Neural cell (in vitro differentiated cells): Measurements from ENCODE around the gene PPIB. TPM values are rescaled to one million over a fixed set of nuclear protein-coding genes. Genes with fewer than 3 reads are reported as not detected.

Experiments
- H2AFZ ChIP-seq: fragments of 200-600, 300-800 bp; sonication (generic), shearing (Covaris generic); 2 replicates; pipeline ENCODE4 v1.6.0; 2014; ENCODE audit warnings: low read depth, mild to moderate bottlenecking, antibody characterized with exemption, low read length, moderate library complexity
- H3F3A ChIP-seq: fragments of 200-600 bp; shearing (Covaris generic); 2 replicates; pipeline ENCODE4 v1.6.1; 2016; ENCODE audit warnings: mild to moderate bottlenecking, moderate library complexity, mixed read lengths, antibody characterized with exemption, low read length; ENCODE audit not compliant: insufficient read depth, poor library complexity, severe bottlenecking
- H3K27ac ChIP-seq: fragments of 200-600, 300-800 bp; sonication (generic), shearing (Covaris generic); 2 replicates; pipeline ENCODE4 v1.5.1; 2014; ENCODE audit warnings: mild to moderate bottlenecking, low read length, moderate library complexity
- H3K27me3 ChIP-seq: fragments of 300-800, 200-600 bp; sonication (generic), shearing (Covaris generic); 2 replicates; pipeline ENCODE4 v1.6.0; 2014; ENCODE audit warnings: mild to moderate bottlenecking, low read depth, low read length, moderate library complexity; ENCODE audit not compliant: insufficient read depth
- H3K36me3 ChIP-seq: fragments of 300-800, 200-600 bp; sonication (generic), shearing (Covaris generic); 2 replicates; pipeline ENCODE4 v1.5.1; 2014; ENCODE audit warnings: mild to moderate bottlenecking, antibody characterized with exemption, low read length, moderate library complexity; ENCODE audit not compliant: insufficient read depth
- H3K4me2 ChIP-seq: fragments of 300-800, 200-600 bp; sonication (generic), shearing (Covaris generic); 2 replicates; pipeline ENCODE4 v1.6.0; 2014; ENCODE audit warnings: mild to moderate bottlenecking, low read length
- H3K4me3 ChIP-seq: fragments of 300-800, 200-600 bp; sonication (generic), shearing (Covaris generic); 2 replicates; pipeline ENCODE4 v1.5.1; 2014; ENCODE audit warnings: mild to moderate bottlenecking, low read length, moderate library complexity
- H3K79me2 ChIP-seq: fragments of 200-600 bp; shearing (Covaris generic); replicated peaks from 2 replicates; pipeline ENCODE4 v1.6.0; 2014; ENCODE audit warnings: mild to moderate bottlenecking, low read length, moderate library complexity; ENCODE audit not compliant: insufficient read depth
- H3K9ac ChIP-seq: fragments of 300-800, 200-600 bp; sonication (generic), shearing (Covaris generic); 2 replicates; pipeline ENCODE4 v1.6.1; 2016; ENCODE audit warnings: mild to moderate bottlenecking, low read length, mixed read lengths
- H3K9me2 ChIP-seq: fragments of 200-600 bp; shearing (Covaris generic); 2 replicates; pipeline ENCODE4 v1.6.1; 2016; ENCODE audit warnings: mild to moderate bottlenecking, low read length, mixed read lengths; ENCODE audit not compliant: insufficient read depth
- H3K9me3 ChIP-seq: fragments of 200-600, 300-800 bp; sonication (generic), shearing (Covaris generic); 2 replicates; pipeline ENCODE4 v1.6.1; 2016; ENCODE audit warnings: mild to moderate bottlenecking, mixed run types, low read length, moderate library complexity, mixed read lengths
- H4K20me1 ChIP-seq: fragments of 200-600 bp; shearing (Covaris generic); 2 replicates; pipeline ENCODE4 v1.6.1; 2016; ENCODE audit warnings: mild to moderate bottlenecking, mixed run types; ENCODE audit not compliant: insufficient read depth
- EP300 ChIP-seq: fragments of 450-650 bp; conservative IDR thresholded peaks from 2 replicates; pipeline ENCODE4 v1.6.1; 2014; ENCODE audit warnings: antibody characterized with exemption, mild to moderate bottlenecking, moderate library complexity; ENCODE audit not compliant: poor library complexity, severe bottlenecking
- EZH2 ChIP-seq: fragments of 200-600, 300-800 bp; shearing (Covaris generic), sonication (generic); IDR thresholded peaks from 2 replicates; pipeline ENCODE4 v1.6.1; 2014; ENCODE audit warnings: antibody characterized with exemption, low read length, borderline replicate concordance, mild to moderate bottlenecking; ENCODE audit not compliant: insufficient read depth, poor library complexity, severe bottlenecking
- MXI1 ChIP-seq: fragments of 450-650 bp; conservative IDR thresholded peaks from 2 replicates; pipeline ENCODE4 v1.6.1; 2014; ENCODE audit warnings: antibody characterized with exemption, mild to moderate bottlenecking; ENCODE audit not compliant: poor library complexity, severe bottlenecking
- POLR2AphosphoS5 ChIP-seq: IDR thresholded peaks from 2 replicates; pipeline ENCODE4 v1.6.1; 2012
- RAD21 ChIP-seq: fragments of 450-650 bp; conservative IDR thresholded peaks from 2 replicates; pipeline ENCODE4 v1.6.1; 2014; ENCODE audit warnings: antibody characterized with exemption, mild to moderate bottlenecking, moderate library complexity
- SMC3 ChIP-seq: fragments of 450-650 bp; conservative IDR thresholded peaks from 2 replicates; pipeline ENCODE4 v1.6.1; 2014; ENCODE audit warnings: antibody characterized with exemption, mild to moderate bottlenecking, moderate library complexity; ENCODE audit not compliant: poor library complexity
- TAF1 ChIP-seq: IDR thresholded peaks from 2 replicates; pipeline ENCODE4 v1.6.1; 2012; ENCODE audit warnings: low read depth
- polyA plus RNA-seq: library from polyadenylated mRNA; depleted of rRNA; stranded (reverse); fragments of >200 nt; gene quantifications from 2 replicates; pipeline ENCODE4 v1.2.3, GENCODE V29; 2014
- TF ChIP-seq, protein P1 (sequence below): fragments of 450-650 bp; IDR thresholded peaks from 2 replicates; pipeline ENCODE4 v1.5.1; 2014; ENCODE audit warnings: antibody characterized with exemption, mild to moderate bottlenecking, moderate library complexity; ENCODE audit not compliant: poor library complexity, severe bottlenecking
- TF ChIP-seq, protein P2 (sequence below): IDR thresholded peaks from 2 replicates; pipeline ENCODE4 v1.6.1; 2012; ENCODE audit warnings: borderline replicate concordance

The PPIB gene
- polyA plus RNA-seq, 1 donor from 2014 or later: 206 TPM

- Histone ChIP-seq H4K20me1 (no peaks in the 10 kb centered on the region), H3K9me3 (no peaks in the 10 kb centered on the region), H3K4me3 (no peak overlapping the region), H3K9ac (no peak overlapping the region), H3K27ac (no peak overlapping the region), H3K27me3 (no peaks in the 10 kb centered on the region), H3F3A (no peaks in the 10 kb centered on the region), H3K4me2 (no peak overlapping the region), H3K36me3 (peaks cover 6% of the 10 kb centered on the region), H3K9me2 (no peaks in the 10 kb centered on the region), H3K79me2 (no peaks in the 10 kb centered on the region), H2AFZ (no peak overlapping the region)
- TF ChIP-seq POLR2AphosphoS5 (no peak), EP300 (no peak), SMC3 (no peak), TAF1 (no peak), RAD21 (no peak), EZH2 (no peak), MXI1 (no peak)
- TF ChIP-seq, protein P1, sequence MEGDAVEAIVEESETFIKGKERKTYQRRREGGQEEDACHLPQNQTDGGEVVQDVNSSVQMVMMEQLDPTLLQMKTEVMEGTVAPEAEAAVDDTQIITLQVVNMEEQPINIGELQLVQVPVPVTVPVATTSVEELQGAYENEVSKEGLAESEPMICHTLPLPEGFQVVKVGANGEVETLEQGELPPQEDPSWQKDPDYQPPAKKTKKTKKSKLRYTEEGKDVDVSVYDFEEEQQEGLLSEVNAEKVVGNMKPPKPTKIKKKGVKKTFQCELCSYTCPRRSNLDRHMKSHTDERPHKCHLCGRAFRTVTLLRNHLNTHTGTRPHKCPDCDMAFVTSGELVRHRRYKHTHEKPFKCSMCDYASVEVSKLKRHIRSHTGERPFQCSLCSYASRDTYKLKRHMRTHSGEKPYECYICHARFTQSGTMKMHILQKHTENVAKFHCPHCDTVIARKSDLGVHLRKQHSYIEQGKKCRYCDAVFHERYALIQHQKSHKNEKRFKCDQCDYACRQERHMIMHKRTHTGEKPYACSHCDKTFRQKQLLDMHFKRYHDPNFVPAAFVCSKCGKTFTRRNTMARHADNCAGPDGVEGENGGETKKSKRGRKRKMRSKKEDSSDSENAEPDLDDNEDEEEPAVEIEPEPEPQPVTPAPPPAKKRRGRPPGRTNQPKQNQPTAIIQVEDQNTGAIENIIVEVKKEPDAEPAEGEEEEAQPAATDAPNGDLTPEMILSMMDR: no peak
- TF ChIP-seq, protein P2, sequence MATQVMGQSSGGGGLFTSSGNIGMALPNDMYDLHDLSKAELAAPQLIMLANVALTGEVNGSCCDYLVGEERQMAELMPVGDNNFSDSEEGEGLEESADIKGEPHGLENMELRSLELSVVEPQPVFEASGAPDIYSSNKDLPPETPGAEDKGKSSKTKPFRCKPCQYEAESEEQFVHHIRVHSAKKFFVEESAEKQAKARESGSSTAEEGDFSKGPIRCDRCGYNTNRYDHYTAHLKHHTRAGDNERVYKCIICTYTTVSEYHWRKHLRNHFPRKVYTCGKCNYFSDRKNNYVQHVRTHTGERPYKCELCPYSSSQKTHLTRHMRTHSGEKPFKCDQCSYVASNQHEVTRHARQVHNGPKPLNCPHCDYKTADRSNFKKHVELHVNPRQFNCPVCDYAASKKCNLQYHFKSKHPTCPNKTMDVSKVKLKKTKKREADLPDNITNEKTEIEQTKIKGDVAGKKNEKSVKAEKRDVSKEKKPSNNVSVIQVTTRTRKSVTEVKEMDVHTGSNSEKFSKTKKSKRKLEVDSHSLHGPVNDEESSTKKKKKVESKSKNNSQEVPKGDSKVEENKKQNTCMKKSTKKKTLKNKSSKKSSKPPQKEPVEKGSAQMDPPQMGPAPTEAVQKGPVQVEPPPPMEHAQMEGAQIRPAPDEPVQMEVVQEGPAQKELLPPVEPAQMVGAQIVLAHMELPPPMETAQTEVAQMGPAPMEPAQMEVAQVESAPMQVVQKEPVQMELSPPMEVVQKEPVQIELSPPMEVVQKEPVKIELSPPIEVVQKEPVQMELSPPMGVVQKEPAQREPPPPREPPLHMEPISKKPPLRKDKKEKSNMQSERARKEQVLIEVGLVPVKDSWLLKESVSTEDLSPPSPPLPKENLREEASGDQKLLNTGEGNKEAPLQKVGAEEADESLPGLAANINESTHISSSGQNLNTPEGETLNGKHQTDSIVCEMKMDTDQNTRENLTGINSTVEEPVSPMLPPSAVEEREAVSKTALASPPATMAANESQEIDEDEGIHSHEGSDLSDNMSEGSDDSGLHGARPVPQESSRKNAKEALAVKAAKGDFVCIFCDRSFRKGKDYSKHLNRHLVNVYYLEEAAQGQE: no peak
These were observed 35.1 kb downstream of the PPIB start for GRCh38 chr15:64127521-64128270.

DNA sequence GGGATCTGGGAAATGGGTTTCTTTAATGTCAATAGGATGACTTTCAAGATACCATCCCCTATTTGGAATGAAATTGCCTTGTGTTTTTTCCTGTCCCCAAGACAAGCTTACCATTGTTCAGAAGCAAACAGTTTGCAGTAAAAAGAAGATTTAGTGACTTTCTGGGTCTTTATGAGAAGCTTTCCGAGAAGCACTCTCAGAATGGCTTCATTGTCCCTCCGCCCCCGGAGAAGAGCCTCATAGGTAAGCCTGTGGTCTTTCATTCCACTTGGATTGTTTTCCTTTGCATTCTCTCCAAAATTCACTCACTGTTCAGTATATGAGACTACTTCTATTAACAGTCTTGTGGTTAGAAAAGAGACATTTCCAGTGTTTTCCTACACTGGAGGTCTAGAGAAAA, 36.8 kb downstream of the PPIB start:
- no peaks in the 10 kb centered on the region for H3K9me3 ChIP-seq
- H3F3A ChIP-seq: no peaks in the 10 kb centered on the region
- no peak overlapping the region for H3K9ac ChIP-seq
- no peaks in the 10 kb centered on the region for H3K79me2 ChIP-seq
- TF ChIP-seq, protein P2: no peak
- TF ChIP-seq MXI1 (no peak), POLR2AphosphoS5 (no peak), EP300 (no peak), EZH2 (no peak), SMC3 (no peak), TAF1 (no peak), RAD21 (no peak)
- TF ChIP-seq, protein P1: no peak
- no peak overlapping the region for H3K4me2 ChIP-seq
- no peak overlapping the region for H2AFZ ChIP-seq
- peaks cover 6% of the 10 kb centered on the region for H3K36me3 ChIP-seq
- no peak overlapping the region for H3K4me3 ChIP-seq
- no peaks in the 10 kb centered on the region for H3K9me2 ChIP-seq
- H3K27me3 ChIP-seq: no peaks in the 10 kb centered on the region
- H3K27ac ChIP-seq: no peak overlapping the region
- H4K20me1 ChIP-seq: no peaks in the 10 kb centered on the region
